ENCODE measurements around the gene MT1M.

The MT1M gene

GRCh38 chr16:56679078-56679730 lies 46.7 kb downstream of the MT1M start:
- no peak for DNase-seq

GRCh38 chr16:56679818-56680217 lies 47.4 kb downstream of the MT1M start:
- no peak for DNase-seq

- peak; percentile 80 for DNase-seq
Observed at GRCh38 chr16:56681939-56682702, 49.7 kb downstream of the MT1M start, which contains the start of gene MT1X. TSS of gene MT1X (plus strand) at chr16:56682470. CDS start at chr16:56682541, 71 bp downstream.

GRCh38 chr16:56682703-56683397 lies 50.4 kb downstream of the MT1M start:
- no peak for DNase-seq

Data from DMS 273 treated with DMSO at 0.1 percent for 48 hours (cell line).